ENCODE results near the gene ERBB4. TPM values are rescaled to one million over a fixed set of nuclear protein-coding genes. Genes with fewer than 3 reads are reported as not detected.

The ERBB4 gene
- total and polyA plus RNA-seq, 10 of the 15 experiments (the other 5 are each of a cell fraction or from before 2014, with no cell fraction given): under 0.01 to 0.23 (median 0.01) TPM; not detected in 4

GRCh38 chr2:212133337-212133736 lies 405.3 kb downstream of the ERBB4 start:
- H3K4me2 ChIP-seq (ENCODE audit: control insufficient read depth, insufficient read depth): no peak overlapping the region
- ATAC-seq: no peak
- POLR2A ChIA-PET: no interaction called here
- SMC1A ChIA-PET (ENCODE audit: uncharacterized antibody, unreplicated experiment): no interaction called here
- intact Hi-C loops (cut with micrococcal nuclease; ENCODE audit: unreplicated experiment) (no loop called here), in situ Hi-C loops (cut with MboI) (no loop called here)
- BruUV-seq (replicated peaks): no TSS peak
- CTCF ChIA-PET: interaction anchor here (0.6 kb wide), 1 partner anchor 219 kb away, joined by 3 read pairs; no protein-coding TSS in a partner anchor
- no peak for FAIRE-seq
- no peak for DNase-seq (ENCODE audit: low read depth, low spot score)
- H3K79me2 ChIP-seq (ENCODE audit: control insufficient read depth, insufficient read depth, low read length): no peaks in the 10 kb centered on the region
- 6% methylated on average over 2 of the region's 2 CpGs for WGBS (ENCODE audit: insufficient coverage, insufficient replicate concordance, low lambda C conversion rate, missing lambda C conversion rate)
- H3K27me3 ChIP-seq (replicated peaks in 1 of 2; ENCODE audit: control insufficient read depth in 2 of 2, insufficient read depth in 2 of 2, low read length in 1 of 2): no peaks in the 10 kb centered on the region
- TF ChIP-seq REST (IDR thresholded peaks at IDR 0.05; ENCODE audit: low read depth, low read length) (no peak), RB1 (IDR thresholded peaks at IDR 0.05; ENCODE audit: borderline replicate concordance) (no peak), ZBTB4 (CRISPR knock-in tag; IDR thresholded peaks at IDR 0.05) (no peak), ZNF207 (IDR thresholded peaks at IDR 0.05; ENCODE audit: borderline replicate concordance) (no peak), MYC (IDR thresholded peaks at IDR 0.05; ENCODE audit: insufficient read depth, insufficient read length, insufficient replicate concordance, low read length, severe bottlenecking) (no peak), SIN3A (IDR thresholded peaks at IDR 0.05; ENCODE audit: low read depth, low read length) (no peak), ZSCAN29 (IDR thresholded peaks at IDR 0.05) (no peak), IKZF2 (IDR thresholded peaks at IDR 0.05) (no peak), NR2F1 (conservative IDR thresholded peaks at IDR 0.05) (no peak), EP300 (IDR thresholded peaks at IDR 0.05; ENCODE audit: borderline replicate concordance in 1 of 2, control insufficient read depth in 1 of 2, low read depth in 2 of 2, low read length in 2 of 2) (no peak), YY1 (IDR thresholded peaks at IDR 0.05; ENCODE audit: low read depth, low read length) (no peak), NBN (IDR thresholded peaks at IDR 0.05) (no peak), RAD51 (IDR thresholded peaks at IDR 0.05) (no peak), RCOR1 (conservative IDR thresholded peaks at IDR 0.05; ENCODE audit: low read depth, low read length) (no peak), POLR2A (IDR thresholded peaks at IDR 0.05; ENCODE audit: low read depth, low read length) (no peak), SUZ12 (IDR thresholded peaks at IDR 0.05; ENCODE audit: unreplicated experiment) (no peak), ZNF622 (IDR thresholded peaks at IDR 0.05) (no peak), ZNF274 (IDR thresholded peaks at IDR 0.05; ENCODE audit: insufficient read depth, insufficient read length) (no peak), RBBP5 (conservative IDR thresholded peaks at IDR 0.05) (no peak)
- TF ChIP-seq, protein P1, sequence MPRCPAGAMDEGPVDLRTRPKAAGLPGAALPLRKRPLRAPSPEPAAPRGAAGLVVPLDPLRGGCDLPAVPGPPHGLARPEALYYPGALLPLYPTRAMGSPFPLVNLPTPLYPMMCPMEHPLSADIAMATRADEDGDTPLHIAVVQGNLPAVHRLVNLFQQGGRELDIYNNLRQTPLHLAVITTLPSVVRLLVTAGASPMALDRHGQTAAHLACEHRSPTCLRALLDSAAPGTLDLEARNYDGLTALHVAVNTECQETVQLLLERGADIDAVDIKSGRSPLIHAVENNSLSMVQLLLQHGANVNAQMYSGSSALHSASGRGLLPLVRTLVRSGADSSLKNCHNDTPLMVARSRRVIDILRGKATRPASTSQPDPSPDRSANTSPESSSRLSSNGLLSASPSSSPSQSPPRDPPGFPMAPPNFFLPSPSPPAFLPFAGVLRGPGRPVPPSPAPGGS (IDR thresholded peaks at IDR 0.05; ENCODE audit: borderline replicate concordance, insufficient read depth, low read depth, low read length, poor library complexity, severe bottlenecking): no peak
- no peak overlapping the region for H3K9ac ChIP-seq (ENCODE audit: control insufficient read depth, insufficient read depth, low read length)
- no peaks in the 10 kb centered on the region for H3K9me3 ChIP-seq (replicated peaks; ENCODE audit: control insufficient read depth, insufficient read depth, low read length)
- H3K27ac ChIP-seq (ENCODE audit: control insufficient read depth, insufficient read depth): no peak overlapping the region
- H3K36me3 ChIP-seq (ENCODE audit: control insufficient read depth in 2 of 2, insufficient read depth in 2 of 2, low read length in 1 of 2): no peaks in the 10 kb centered on the region
- H3K4me1 ChIP-seq (ENCODE audit: control insufficient read depth, insufficient read depth, low read length): no peaks in the 10 kb centered on the region
- H3K4me3 ChIP-seq: no peak overlapping the region
- RAD21 ChIA-PET (ENCODE audit: unreplicated experiment): no interaction called here
- no peak overlapping the region for H2AFZ ChIP-seq (ENCODE audit: control insufficient read depth, low read depth, low read length)
- H4K20me1 ChIP-seq (ENCODE audit: control insufficient read depth, insufficient read depth): no peaks in the 10 kb centered on the region
